Spleen (tissue), 11 donors: ENCODE measurements around the gene GADL1. TPM values are rescaled to one million over a fixed set of nuclear protein-coding genes. Genes with fewer than 3 reads are reported as not detected.

Source experiments
- DNase-seq: peaks from one replicate; pipeline ENCODE4 v3.0.0-alpha.2; 2020
- H3K27ac ChIP-seq, 8 donors: fragments of 200-600 bp; sonication (generic) in 7 of 8; 1 replicate in 4 of 8; 2 replicates in 4 of 8; pipeline versions ENCODE4 v1.5.0 to v1.8.0; 2016 to 2021; ENCODE audit warnings: inconsistent platforms in 4 of 8, mild to moderate bottlenecking in 4 of 8, moderate library complexity in 1 of 8
- H3K27me3 ChIP-seq, 7 donors: fragments of 200-600 bp; sonication (generic) in 6 of 7; replicated peaks in 1 of 7; 1 replicate in 4 of 7; 2 replicates in 3 of 7; pipeline versions ENCODE4 v1.5.0 to v1.8.0; 2016 to 2021; ENCODE audit warnings: inconsistent platforms in 3 of 7, mild to moderate bottlenecking in 1 of 7
- H3K36me3 ChIP-seq, 6 donors: fragments of 200-600 bp; sonication (generic) in 5 of 6; 1 replicate in 4 of 6; 2 replicates in 2 of 6; pipeline versions ENCODE4 v1.5.0 to v1.8.0; 2016 to 2021; ENCODE audit warnings: inconsistent platforms in 2 of 6
- H3K4me1 ChIP-seq, 6 donors: fragments of 200-600 bp; sonication (generic) in 5 of 6; 1 replicate in 3 of 6; 2 replicates in 3 of 6; pipeline versions ENCODE4 v1.5.0 to v1.8.0; 2016 to 2021; ENCODE audit warnings: inconsistent platforms in 3 of 6
- H3K4me3 ChIP-seq, 8 donors: fragments of 200-600 bp; sonication (generic) in 7 of 8; 1 replicate in 4 of 8; 2 replicates in 4 of 8; pipeline versions ENCODE4 v1.5.0 to v1.8.0; 2016 to 2021; ENCODE audit warnings: inconsistent platforms in 4 of 8, mild to moderate bottlenecking in 4 of 8, moderate library complexity in 2 of 8
- H3K9me3 ChIP-seq, 8 donors: fragments of 200-600 bp; sonication (generic) in 7 of 8; 1 replicate in 4 of 8; 2 replicates in 4 of 8; pipeline versions ENCODE4 v1.5.0 to v1.8.0; 2016 to 2021; ENCODE audit warnings: inconsistent platforms in 4 of 8
- CTCF ChIP-seq, 11 experiments: fragments of 200-600 bp in 7 of 11; fragments of 450-650 bp in 4 of 11; sonication (generic) in 4 of 11; IDR thresholded peaks in 8 of 11; conservative IDR thresholded peaks in 3 of 11; 1 replicate in 7 of 11; 2 replicates in 4 of 11; pipeline versions ENCODE4 v1.4.0 to v1.8.0; 2016 to 2021; ENCODE audit warnings: antibody characterized with exemption in 11 of 11, inconsistent platforms in 4 of 11, mild to moderate bottlenecking in 1 of 11
- POLR2A ChIP-seq, 3 donors: fragments of 450-650 bp; IDR thresholded peaks; one replicate each; pipeline ENCODE4 v1.5.1; 2017; ENCODE audit warnings: antibody characterized with exemption in 3 of 3, mild to moderate bottlenecking in 1 of 3
- POLR2AphosphoS5 ChIP-seq, 3 donors: sonication (generic); formaldehyde crosslinking; IDR thresholded peaks; one replicate each; pipeline ENCODE4 v1.5.1; 2017; ENCODE audit warnings: antibody characterized with exemption in 3 of 3
- WGBS, 5 donors: extraction: QIAGEN DNeasy Blood & Tissue Kit in 3 of 5; methylation state at CpG; one replicate each; pipeline versions ENCODE4 v1.1.5 to v1.1.7; 2013 to 2018; 5-methylcytosine and 5-hydroxymethylcytosine counted together
- intact Hi-C: fragments of 100-400 bp; cut with DNase I; formaldehyde crosslinking; loops from one replicate; pipeline ENCODE4 v1.15.0; 2023; ENCODE audit warnings: low total_unique reads
- polyA plus RNA-seq, 3 donors: library from polyadenylated mRNA; stranded (reverse); fragments of 200-250 nt; gene quantifications; one replicate each; pipeline ENCODE4 v1.2.1, GENCODE V29; 2013
- total RNA-seq, 7 donors: library from RNA; depleted of rRNA in 3 of 7; stranded (reverse); fragments of >200 nt in 3 of 7; fragmentation: NEBNext Ultra II Directional in 4 of 7; extraction: Animal tissue kit (Norgen Biotek cat#: 25700) in 4 of 7; gene quantifications; one replicate each; pipeline versions ENCODE4 v1.1.0 to v1.2.1, GENCODE V29; 2016 to 2021
- donor health status: healthy with polysubstance abuse.
- donor health status: DM: no; HTN: no; CAD: no; lungs with moderate emphysema.
- donor health status: DM: no; HTN: no; CAD: no.
- donor health status: Bipolar disorder and iron deficiency.
- donor health status: healthy.
- donor health status: DM: no; HTN: no; CAD: no.
- donor health status: DM: yes; HTN: yes; CAD: no.

Gene GADL1
- total and polyA plus RNA-seq, 10 donors = 0.02 to 0.16 (median 0.08) TPM; not detected in 6

GRCh38 chr3:30940740-30941139, 46.3 kb upstream of the GADL1 start:
- H3K4me3 ChIP-seq = no peak overlapping the region
- no peak overlapping the region for H3K27ac ChIP-seq
- 83 to 92% (median 88%) methylated on average over 2 of the region's 2 CpGs for WGBS, 5 donors
- no peaks in the 10 kb centered on the region for H3K4me1 ChIP-seq
- no peak for DNase-seq
- no peaks in the 10 kb centered on the region for H3K36me3 ChIP-seq
- intact Hi-C loops = no loop called here
- no peaks in the 10 kb centered on the region for H3K9me3 ChIP-seq
- TF ChIP-seq POLR2AphosphoS5 (IDR thresholded peaks at IDR 0.05) (no peak), POLR2A (IDR thresholded peaks at IDR 0.05) (no peak), CTCF (IDR thresholded peaks at IDR 0.05 in 8 of 11, conservative IDR thresholded peaks at IDR 0.05 in 3 of 11) (no peak)
- no peaks in the 10 kb centered on the region for H3K27me3 ChIP-seq

GRCh38 chr3:30934208-30934550, 39.7 kb upstream of the GADL1 start:
- no peak overlapping the region for H3K27ac ChIP-seq
- intact Hi-C loops = no loop called here
- peaks cover 0 to 8% (median 0%) of the 10 kb centered on the region in 6 donors for H3K4me1 ChIP-seq
- 23 to 33% (median 31%) methylated on average over 6 of the region's 6 CpGs for WGBS, 5 donors
- TF ChIP-seq POLR2A (IDR thresholded peaks at IDR 0.05) (no peak), CTCF (IDR thresholded peaks at IDR 0.05 in 8 of 11, conservative IDR thresholded peaks at IDR 0.05 in 3 of 11) (peak in 7 of 11 experiments; percentile 14 to 47 (median 36))
- no peak overlapping the region for H3K4me3 ChIP-seq
- H3K36me3 ChIP-seq = no peaks in the 10 kb centered on the region
- DNase-seq = no peak
- H3K9me3 ChIP-seq = peaks cover 0 to 4% (median 0%) of the 10 kb centered on the region in 8 donors
- no peaks in the 10 kb centered on the region for H3K27me3 ChIP-seq

- H3K36me3 ChIP-seq = no peaks in the 10 kb centered on the region
- H3K4me3 ChIP-seq = no peak overlapping the region
- DNase-seq = no peak
- intact Hi-C loops = no loop called here
- H3K9me3 ChIP-seq = peaks cover 0 to 4% (median 0%) of the 10 kb centered on the region in 8 donors
- TF ChIP-seq CTCF (IDR thresholded peaks at IDR 0.05 in 8 of 11, conservative IDR thresholded peaks at IDR 0.05 in 3 of 11) (no peak), POLR2A (IDR thresholded peaks at IDR 0.05) (no peak), POLR2AphosphoS5 (IDR thresholded peaks at IDR 0.05) (no peak)
- H3K4me1 ChIP-seq = peaks cover 0 to 8% (median 0%) of the 10 kb centered on the region in 6 donors
- no peaks in the 10 kb centered on the region for H3K27me3 ChIP-seq
- H3K27ac ChIP-seq = no peak overlapping the region
- 43 to 57% (median 54%) methylated on average over 5 of the region's 5 CpGs for WGBS, 5 donors
These were observed 39.2 kb upstream of the GADL1 start for GRCh38 chr3:30933478-30934207.

GRCh38 chr3:30932513-30933098, 38.1 kb upstream of the GADL1 start:
- intact Hi-C loops = no loop called here
- no peaks in the 10 kb centered on the region for H3K36me3 ChIP-seq
- H3K27me3 ChIP-seq = no peaks in the 10 kb centered on the region
- H3K27ac ChIP-seq = no peak overlapping the region
- DNase-seq = no peak
- H3K4me1 ChIP-seq = peaks cover 0 to 8% (median 0%) of the 10 kb centered on the region in 6 donors
- WGBS, 5 donors = 39 to 73% (median 62%) methylated on average over 2 of the region's 2 CpGs
- no peak overlapping the region for H3K4me3 ChIP-seq
- TF ChIP-seq CTCF (IDR thresholded peaks at IDR 0.05 in 8 of 11, conservative IDR thresholded peaks at IDR 0.05 in 3 of 11) = no peak
- TF ChIP-seq POLR2AphosphoS5 (IDR thresholded peaks at IDR 0.05) = no peak
- no peak for TF ChIP-seq POLR2A (IDR thresholded peaks at IDR 0.05)
- H3K9me3 ChIP-seq = peaks cover 0 to 4% (median 0%) of the 10 kb centered on the region in 8 donors
